ENCODE measurements around the gene MYEF2. TPM values are rescaled to one million over a fixed set of nuclear protein-coding genes. Genes with fewer than 3 reads are reported as not detected.

The MYEF2 gene
- total RNA-seq, 4 donors from 2014 or later, result 0.62 to 4.4 (median 0.92) TPM; not detected in 1

DNA sequence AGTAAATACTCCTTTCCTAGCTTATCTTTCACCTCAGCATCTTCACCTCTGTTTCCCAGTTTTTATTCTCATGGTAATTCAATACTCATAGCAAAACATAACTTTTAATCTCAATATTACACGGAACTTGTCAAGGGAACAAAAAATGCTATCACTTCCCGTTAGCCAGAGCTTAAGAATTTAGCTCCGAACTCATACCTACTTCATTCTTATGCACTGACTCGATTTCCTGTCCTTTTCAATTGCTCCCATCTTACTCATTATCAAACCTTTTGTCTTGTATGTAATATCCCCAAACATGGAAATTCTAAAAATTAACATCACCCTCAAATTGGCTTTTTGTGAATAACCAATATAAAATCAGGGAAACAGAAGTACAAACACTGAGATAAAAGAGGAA, 28.2 kb downstream of the MYEF2 start:
- H3K9me3 ChIP-seq, result no peaks in the 10 kb centered on the region
- intact Hi-C loops (cut with DNase I), result no loop called here
- WGBS, 2 donors, result 44 to 62% methylated on average over 4 of the region's 4 CpGs
- no peak for DNase-seq
- no peak overlapping the region for H3K27ac ChIP-seq
- no peaks in the 10 kb centered on the region for H3K4me1 ChIP-seq
- H3K4me3 ChIP-seq, result no peak overlapping the region
- H3K27me3 ChIP-seq, result no peaks in the 10 kb centered on the region
- TF ChIP-seq POLR2A (IDR thresholded peaks at IDR 0.05), result no peak
- no peaks in the 10 kb centered on the region for H3K36me3 ChIP-seq

DNA sequence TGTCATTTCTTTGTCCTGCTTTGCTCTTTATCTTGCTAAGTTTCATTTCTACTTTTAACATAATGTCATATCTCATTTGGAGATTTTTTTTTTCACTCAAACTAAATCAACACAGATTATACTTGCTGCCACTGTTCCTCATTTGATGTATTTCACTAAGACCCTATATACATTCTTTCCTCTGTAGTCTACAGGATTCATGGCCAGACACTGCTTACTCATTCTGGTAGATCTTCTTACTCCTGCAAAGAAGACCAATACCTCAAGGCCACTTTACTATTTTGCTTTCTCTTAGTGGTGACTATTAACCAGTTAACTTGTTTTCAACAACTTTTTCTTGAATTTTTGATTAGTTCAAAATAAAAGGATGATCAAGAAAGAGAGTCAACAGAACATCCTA, 30.7 kb downstream of the MYEF2 start:
- TF ChIP-seq, protein P1, sequence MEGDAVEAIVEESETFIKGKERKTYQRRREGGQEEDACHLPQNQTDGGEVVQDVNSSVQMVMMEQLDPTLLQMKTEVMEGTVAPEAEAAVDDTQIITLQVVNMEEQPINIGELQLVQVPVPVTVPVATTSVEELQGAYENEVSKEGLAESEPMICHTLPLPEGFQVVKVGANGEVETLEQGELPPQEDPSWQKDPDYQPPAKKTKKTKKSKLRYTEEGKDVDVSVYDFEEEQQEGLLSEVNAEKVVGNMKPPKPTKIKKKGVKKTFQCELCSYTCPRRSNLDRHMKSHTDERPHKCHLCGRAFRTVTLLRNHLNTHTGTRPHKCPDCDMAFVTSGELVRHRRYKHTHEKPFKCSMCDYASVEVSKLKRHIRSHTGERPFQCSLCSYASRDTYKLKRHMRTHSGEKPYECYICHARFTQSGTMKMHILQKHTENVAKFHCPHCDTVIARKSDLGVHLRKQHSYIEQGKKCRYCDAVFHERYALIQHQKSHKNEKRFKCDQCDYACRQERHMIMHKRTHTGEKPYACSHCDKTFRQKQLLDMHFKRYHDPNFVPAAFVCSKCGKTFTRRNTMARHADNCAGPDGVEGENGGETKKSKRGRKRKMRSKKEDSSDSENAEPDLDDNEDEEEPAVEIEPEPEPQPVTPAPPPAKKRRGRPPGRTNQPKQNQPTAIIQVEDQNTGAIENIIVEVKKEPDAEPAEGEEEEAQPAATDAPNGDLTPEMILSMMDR (IDR thresholded peaks at IDR 0.05), result no peak
- intact Hi-C loops (cut with DNase I), result no loop called here

DNA sequence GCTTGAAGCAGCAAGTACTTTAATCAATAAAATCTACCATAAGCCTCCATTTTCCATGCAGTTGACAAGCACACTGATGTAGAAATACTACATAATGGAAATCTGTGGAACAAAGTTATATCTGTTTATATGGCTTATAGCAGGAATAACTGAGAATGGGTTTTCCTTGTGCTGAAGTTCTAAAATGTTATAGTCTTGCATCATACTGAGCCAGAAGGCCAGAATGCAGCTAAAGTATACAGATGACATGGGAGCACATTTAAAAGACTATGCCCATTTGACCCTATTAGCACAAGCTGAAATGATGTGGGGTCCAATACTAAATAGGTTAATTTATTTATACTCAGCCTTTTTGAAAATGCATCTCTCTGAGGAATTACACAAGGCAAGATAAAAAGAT, 32.2 kb downstream of the MYEF2 start:
- Histone ChIP-seq H3K4me3 (no peak overlapping the region), H3K27me3 (no peaks in the 10 kb centered on the region), H3K9me3 (no peaks in the 10 kb centered on the region), H3K36me3 (no peaks in the 10 kb centered on the region), H3K4me1 (peaks cover 0 to 6% (median 0%) of the 10 kb centered on the region in 3 donors), H3K27ac (no peak overlapping the region)
- DNase-seq, result no peak
- intact Hi-C loops (cut with DNase I), result no loop called here
- TF ChIP-seq, protein P1 (IDR thresholded peaks at IDR 0.05), result no peak
- TF ChIP-seq POLR2A (IDR thresholded peaks at IDR 0.05), result no peak

More for the DNA sequence above, 30.7 kb downstream of the MYEF2 start:
- Histone ChIP-seq H3K4me1 (peaks cover 0 to 6% (median 0%) of the 10 kb centered on the region in 3 donors), H3K9me3 (no peaks in the 10 kb centered on the region), H3K4me3 (no peak overlapping the region), H3K36me3 (no peaks in the 10 kb centered on the region), H3K27me3 (no peaks in the 10 kb centered on the region), H3K27ac (no peak overlapping the region)
- DNase-seq, result no peak

DNA sequence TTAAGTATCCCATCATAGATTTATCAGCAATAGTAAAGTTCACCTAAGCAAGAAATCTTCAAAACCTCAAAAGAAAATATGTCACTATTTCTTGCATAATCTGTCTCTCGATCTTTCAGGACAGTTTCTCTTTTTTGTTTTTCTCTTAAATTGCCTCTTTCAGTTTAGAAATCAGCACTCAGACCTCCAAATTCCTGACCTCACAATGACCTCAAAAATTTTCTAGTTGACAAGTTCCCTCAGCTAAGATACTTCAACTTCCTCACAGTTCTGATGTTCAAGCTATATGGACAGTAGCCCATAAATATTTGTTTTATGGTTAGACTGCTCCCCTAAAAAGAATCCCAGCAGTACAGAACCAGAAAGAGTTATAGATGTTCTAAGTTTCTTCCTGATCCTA, 33.2 kb downstream of the MYEF2 start:
- intact Hi-C loops (cut with DNase I), result no loop called here
- no peaks in the 10 kb centered on the region for H3K27me3 ChIP-seq
- no peaks in the 10 kb centered on the region for H3K9me3 ChIP-seq
- H3K4me3 ChIP-seq, result no peak overlapping the region
- peaks cover 0 to 6% (median 0%) of the 10 kb centered on the region in 3 donors for H3K4me1 ChIP-seq
- no peaks in the 10 kb centered on the region for H3K36me3 ChIP-seq
- TF ChIP-seq, protein P1 (IDR thresholded peaks at IDR 0.05), result no peak
- TF ChIP-seq POLR2A (IDR thresholded peaks at IDR 0.05), result no peak
- no peak overlapping the region for H3K27ac ChIP-seq
- WGBS, 2 donors, result 43 to 50% methylated on average over 1 of the region's 1 CpG
- no peak for DNase-seq

DNA sequence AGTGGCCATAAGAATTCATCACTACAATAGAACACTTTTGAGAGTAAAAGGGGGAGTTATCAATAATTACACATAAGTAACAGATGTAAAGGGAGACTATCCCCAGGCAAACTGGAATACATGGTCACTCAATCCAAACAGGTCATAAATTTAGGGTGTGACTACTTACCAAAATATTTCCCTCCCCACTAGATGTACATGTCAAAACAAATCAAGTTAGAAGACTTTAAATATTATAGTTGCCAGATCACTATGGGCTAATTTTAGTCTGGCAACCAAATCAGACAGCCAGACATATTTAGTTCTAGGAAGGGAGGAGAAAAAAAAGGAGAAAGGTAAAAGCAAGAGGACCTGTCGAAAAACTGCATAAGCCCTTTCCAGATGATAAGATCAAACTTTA, 34.2 kb downstream of the MYEF2 start:
- H3K4me1 ChIP-seq, result peaks cover 0 to 6% (median 0%) of the 10 kb centered on the region in 3 donors
- no peaks in the 10 kb centered on the region for H3K9me3 ChIP-seq
- 45 to 46% methylated on average over 1 of the region's 1 CpG for WGBS, 2 donors
- H3K4me3 ChIP-seq, result no peak overlapping the region
- TF ChIP-seq, protein P1 (IDR thresholded peaks at IDR 0.05), result no peak
- no peak for TF ChIP-seq POLR2A (IDR thresholded peaks at IDR 0.05)
- no peak for DNase-seq
- H3K27me3 ChIP-seq, result no peaks in the 10 kb centered on the region
- no peak overlapping the region for H3K27ac ChIP-seq
- H3K36me3 ChIP-seq, result no peaks in the 10 kb centered on the region
- intact Hi-C loops (cut with DNase I), result no loop called here

DNA sequence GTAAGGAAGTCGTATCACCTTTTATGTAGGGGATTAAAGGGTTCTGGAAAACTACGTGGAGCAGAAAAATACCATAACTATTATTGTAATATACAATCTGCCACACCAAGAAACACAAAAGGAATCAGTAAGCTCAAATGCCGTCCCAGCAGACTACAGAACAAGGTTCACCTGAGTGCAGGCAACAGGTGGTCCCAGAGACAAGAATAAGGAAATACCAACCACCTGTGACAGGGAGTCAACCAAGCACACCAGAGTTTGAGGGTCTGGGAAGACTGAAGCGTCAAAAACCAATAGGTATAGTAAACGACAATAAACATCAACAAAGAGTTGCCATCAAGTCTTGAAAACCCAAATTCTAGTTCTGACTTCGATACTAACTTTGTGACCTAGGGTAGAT, 45.2 kb downstream of the MYEF2 start:
- 74 to 77% methylated on average over 6 of the region's 6 CpGs for WGBS, 2 donors
- Histone ChIP-seq H3K4me3 (no peak overlapping the region), H3K36me3 (no peaks in the 10 kb centered on the region), H3K4me1 (no peaks in the 10 kb centered on the region), H3K27ac (no peak overlapping the region), H3K27me3 (no peaks in the 10 kb centered on the region), H3K9me3 (no peaks in the 10 kb centered on the region)
- no peak for DNase-seq
- no peak for TF ChIP-seq POLR2A (IDR thresholded peaks at IDR 0.05)
- TF ChIP-seq, protein P1 (IDR thresholded peaks at IDR 0.05), result no peak
- intact Hi-C loops (cut with DNase I), result no loop called here

Measured in esophagus squamous epithelium (tissue), 5 donors.